Measurements from ENCODE around the gene KHDC1L.
"Not testable (repeated sequence)": the region's sequence is repeated elsewhere in the genome, so short reads cannot be mapped to it uniquely, and the experiment has no call there.

The KHDC1L gene, protein sequence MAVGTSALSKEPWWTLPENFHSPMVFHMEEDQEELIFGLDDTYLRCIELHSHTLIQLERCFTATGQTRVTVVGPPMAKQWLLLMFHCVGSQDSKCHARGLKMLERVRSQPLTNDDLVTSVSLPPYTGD

DNA sequence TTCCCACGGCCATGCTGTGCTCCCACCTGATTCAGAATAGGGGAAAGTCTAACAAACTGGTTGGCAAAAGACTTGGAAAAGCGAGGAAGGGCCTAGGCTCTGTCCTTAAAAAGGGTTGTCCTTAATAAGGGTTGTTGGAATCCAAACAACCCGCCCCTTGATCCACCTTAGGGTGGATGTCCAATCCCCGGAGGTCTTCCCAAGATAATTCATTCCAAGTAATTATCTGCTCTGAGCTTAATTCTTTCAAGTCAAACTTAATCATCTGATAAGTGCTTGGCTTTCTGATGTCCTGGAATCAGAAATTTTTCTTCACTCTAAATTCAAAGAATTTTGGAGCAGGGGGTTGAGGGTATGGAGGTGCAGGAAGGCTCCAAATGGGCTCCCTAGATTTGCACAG is at the start of gene KHDC1L:
Gene KHDC1L (minus strand): TSS at position 101 of the 400 bp plus-strand sequence. CDS start 88 bp downstream, at position 13.
- no peak for DNase-seq

GRCh38 chr6:73269296-73269695 is 44.0 kb upstream of the KHDC1L start:
- DNase-seq = not testable (repeated sequence)

GRCh38 chr6:73268896-73269295 is 43.6 kb upstream of the KHDC1L start:
- DNase-seq = not testable (repeated sequence)

DNA sequence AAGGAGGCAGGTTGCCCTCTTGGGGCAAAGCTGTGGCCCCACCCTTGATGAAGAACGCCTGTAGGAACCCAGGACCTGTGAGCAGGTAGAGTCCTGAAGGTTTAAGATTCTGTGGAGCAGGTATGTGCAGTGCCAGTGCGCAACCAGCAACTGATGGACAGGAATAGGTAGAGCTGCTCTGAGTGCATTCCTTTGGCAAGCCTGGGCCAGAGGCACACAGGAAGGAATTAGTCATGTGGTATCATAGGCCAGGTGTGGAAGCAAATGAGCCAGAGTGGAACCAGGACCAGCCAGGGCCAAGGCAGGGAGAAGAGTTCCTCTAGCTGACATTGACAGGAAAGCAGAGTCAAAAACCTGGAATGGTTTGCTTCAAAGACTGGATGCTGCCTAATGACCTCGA is 39.1 kb upstream of the KHDC1L start:
- DNase-seq = no peak

DNA sequence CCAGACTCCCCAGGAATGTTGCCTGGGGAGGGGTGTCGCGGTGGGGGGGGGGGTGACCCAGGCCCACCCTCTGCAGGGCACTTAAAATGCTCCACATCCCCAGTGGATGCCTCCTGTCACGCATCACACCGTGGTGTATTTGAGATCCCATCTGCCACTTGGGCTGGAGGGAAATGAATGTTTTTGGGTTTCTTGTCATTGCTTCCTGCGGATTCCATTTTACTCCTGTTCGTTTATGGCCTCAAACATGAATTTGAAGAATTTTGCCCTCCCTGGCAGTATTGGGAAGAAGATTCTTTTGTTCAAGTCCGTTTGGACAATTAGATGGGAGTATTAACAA is 38.2 kb upstream of the KHDC1L start:
- DNase-seq = no peak

- DNase-seq = peak; percentile 64
These were observed 37.6 kb upstream of the KHDC1L start, which contains the start of gene KHDC1 for GRCh38 chr6:73262671-73263569. Gene KHDC1 (minus strand): TSS chr6:73263196. CDS start chr6:73242517, 20,679 bp downstream.

GRCh38 chr6:73258721-73259120 is 33.4 kb upstream of the KHDC1L start:
- DNase-seq = no peak

- not testable (repeated sequence) for DNase-seq
These were observed 29.0 kb upstream of the KHDC1L start for GRCh38 chr6:73254323-73254722.

DNA sequence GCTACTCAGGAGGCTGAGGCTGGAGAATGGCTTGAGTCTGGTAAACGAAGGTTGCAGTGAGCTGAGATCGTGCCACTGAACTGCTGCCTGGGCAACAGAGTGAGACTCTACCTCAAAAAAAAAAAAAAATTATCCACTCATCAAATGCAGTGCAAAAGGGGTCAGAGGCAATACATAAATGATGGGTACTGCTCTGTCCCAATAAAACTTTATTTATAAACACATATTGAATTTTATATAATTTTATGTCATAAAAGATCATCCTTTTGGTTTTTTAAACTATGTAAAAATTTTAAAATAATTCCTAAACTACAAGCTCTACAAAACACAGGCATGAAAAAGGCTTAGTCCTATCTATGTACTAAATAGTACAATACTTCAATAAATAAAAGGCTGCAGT is 27.4 kb upstream of the KHDC1L start:
- DNase-seq = no peak

DNA sequence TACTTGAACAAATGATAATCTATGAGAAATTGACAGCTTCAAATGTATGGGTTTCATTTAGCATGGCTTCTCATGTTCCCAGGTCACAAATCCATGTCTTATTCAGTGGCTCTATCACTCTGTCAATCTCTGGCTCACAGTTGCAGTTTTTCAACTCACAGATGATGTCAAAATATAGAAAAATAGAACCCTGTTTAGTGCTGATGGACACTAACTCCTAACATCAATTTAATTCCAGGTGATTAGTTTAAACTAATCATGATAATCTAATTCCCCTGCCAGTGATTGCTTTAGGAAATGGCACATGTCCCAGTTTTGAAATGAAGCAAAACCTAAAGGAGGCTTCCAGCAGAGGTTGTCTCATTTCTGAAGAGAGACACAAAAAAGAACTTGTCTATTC is 24.7 kb upstream of the KHDC1L start:
- DNase-seq = no peak

DNA sequence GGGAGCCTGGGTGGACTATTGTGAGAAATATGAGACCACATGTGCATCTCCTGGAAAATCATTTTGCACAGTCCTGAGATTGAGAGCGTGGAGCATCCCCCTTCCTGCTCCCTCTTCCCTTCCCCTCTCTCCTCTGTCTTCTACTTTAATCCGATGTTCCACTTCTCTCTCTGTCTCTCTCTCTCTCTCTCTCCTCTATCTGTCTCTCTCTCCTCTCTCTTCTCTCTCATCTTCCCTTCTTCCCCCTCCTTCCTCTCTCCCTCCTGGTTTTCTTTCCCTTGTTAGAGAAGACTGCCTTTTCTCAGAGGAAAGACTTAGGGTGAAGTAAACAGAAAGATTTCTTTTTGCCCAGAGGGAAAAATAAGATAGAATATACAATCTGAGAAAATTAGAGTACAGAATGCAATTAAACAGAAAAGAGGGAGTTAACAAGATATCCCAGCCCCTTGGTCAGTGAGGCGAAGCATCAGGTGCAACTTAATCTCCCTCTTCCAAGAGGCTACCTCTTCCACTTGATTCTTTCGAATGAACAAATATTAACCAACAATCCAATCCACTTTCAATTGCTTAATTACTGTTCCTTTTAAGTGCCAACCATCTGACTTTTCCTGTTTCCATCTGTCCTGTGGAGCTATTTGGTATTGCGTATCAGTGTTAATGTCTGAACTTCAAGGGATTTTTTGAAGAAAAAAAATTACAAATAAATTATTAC is 23.1 kb upstream of the KHDC1L start:
- DNase-seq = no peak

GRCh38 chr6:73242001-73242400 is 16.7 kb upstream of the KHDC1L start:
- no peak for DNase-seq

GRCh38 chr6:73240730-73241129 is 15.4 kb upstream of the KHDC1L start:
- no peak for DNase-seq

- DNase-seq = no peak
These were observed 11.0 kb upstream of the KHDC1L start for GRCh38 chr6:73236144-73236750.

GRCh38 chr6:73234733-73235132 is 9.4 kb upstream of the KHDC1L start:
- no peak for DNase-seq

DNA sequence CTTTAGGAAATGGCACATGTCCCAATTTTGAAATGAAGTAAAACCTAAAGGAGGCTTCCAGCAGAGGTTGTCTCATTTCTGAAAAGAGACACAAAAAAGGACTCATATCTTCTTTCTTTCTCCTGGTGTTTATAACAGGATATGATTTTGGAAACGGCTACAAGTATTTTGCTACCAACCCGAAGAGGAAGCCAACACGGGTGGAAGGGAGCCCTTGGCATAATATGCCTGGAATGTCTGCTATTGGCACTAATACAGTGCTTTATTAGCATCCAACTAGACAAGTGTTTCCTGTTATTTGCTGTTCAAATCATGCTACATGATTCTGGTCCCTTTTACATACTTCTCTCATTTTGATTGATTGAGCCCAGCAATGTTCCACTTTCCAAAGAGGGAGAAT is 8.7 kb upstream of the KHDC1L start:
- not testable (repeated sequence) for DNase-seq

DNA sequence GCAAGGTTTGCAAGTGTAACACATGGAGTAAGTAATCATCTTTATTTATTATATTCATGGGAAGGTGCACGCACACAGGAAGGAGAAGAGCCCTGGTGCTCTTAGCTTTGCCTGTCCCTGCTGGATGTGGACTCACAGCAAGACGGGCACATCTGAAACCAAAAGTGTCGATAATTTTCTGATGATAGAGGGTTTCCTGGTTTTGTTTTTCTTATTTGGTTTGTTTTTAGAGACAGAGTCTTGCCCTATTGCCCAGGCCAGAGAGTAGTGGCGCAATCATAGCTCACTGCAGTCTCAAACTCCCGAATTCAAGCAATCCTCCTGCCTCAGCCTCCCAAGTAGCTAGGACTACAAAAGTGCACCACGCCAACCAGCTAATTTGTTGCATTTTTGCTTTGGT is 7.8 kb upstream of the KHDC1L start:
- no peak for DNase-seq

DNA sequence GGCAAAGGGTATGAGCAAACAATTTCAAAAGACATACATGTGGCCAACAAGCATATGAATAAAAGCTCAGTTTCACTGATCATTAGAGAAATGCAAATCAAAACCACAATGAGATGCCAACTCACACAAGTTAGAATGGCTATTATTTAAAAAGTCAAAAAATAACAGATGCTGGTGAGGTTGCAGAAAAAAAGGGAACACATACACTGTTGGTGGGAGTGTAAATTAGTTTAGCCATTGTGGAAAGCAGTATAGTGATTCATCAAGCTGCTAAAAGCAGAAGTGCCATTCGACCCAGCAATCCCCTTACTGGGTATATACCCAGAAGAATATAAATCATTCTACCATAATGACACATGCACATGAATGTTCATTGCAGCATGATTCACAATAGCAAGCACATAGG is 6.7 kb upstream of the KHDC1L start:
- DNase-seq = no peak

- DNase-seq = no peak
These were observed 2.4 kb upstream of the KHDC1L start for GRCh38 chr6:73227606-73228255.

GRCh38 chr6:73216859-73217258 is 8.4 kb downstream of the KHDC1L start:
- DNase-seq = no peak

- no peak for DNase-seq
These were observed 16.2 kb downstream of the KHDC1L start for GRCh38 chr6:73209117-73209516.

DNA sequence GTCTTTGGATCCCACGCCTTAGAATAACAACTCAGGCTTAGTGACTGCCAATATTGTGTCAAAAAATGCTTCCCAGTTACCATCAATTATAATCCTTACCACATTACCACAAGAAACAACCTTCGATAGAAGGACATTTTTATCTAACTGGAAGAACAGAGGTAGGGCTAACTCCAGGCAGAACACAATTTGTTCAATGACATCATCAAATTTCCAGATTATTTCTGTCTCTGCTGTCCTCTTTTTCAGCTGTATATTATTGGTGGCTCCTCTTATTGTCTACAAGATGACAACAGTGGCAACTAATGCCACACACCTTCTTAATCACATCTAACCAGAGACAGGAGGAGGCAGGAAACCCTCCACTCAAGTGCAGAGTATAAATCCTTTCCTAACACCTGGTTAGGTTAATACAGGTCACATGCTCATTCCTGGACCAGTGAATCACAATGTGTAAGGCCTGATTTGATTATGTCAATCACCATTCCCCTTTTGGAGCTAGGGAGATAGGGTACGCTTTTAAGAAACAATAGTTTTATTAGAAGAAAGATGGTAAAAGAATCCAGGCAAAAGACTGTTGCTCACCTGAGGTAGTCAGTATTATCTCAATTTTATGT is 18.0 kb downstream of the KHDC1L start:
- DNase-seq = no peak
